ENCODE data around the gene CD209.

CD209 gene

DNA sequence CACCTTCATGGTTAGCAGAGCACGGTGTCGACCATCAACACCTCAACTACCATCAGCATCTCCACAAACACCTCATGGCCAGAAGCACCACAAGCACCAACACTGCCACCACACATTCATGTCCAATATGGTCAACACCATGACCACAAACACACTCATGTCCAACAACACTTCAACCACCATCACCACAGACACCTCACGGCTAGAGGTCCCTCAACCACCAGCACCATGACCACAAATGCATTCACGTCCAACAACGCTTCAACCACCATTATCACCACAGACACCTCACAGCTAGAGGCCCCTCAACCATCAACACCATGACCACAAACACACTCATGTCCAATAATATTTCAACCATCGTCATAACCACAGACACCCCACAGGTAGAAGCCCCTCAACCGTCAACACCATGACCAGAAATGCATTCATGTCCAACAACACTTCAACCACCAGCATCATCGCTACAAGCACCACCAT lies 56.5 kb downstream of the CD209 start:
- Histone ChIP-seq H3K4me2 (ENCODE audit: insufficient read depth, low read length) (no peak overlapping the region), H3K9ac (ENCODE audit: low read depth, low read length) (no peak overlapping the region), H2AFZ (ENCODE audit: low read depth, low read length) (no peak overlapping the region), H3K27me3 (ENCODE audit: insufficient read depth, low read length, poor library complexity) (no peaks in the 10 kb centered on the region), H3K36me3 (ENCODE audit: insufficient read depth, low read length) (no peaks in the 10 kb centered on the region), H3K9me3 (ENCODE audit: insufficient read depth, low read length, severe bottlenecking) (no peaks in the 10 kb centered on the region), H3K4me1 (ENCODE audit: insufficient read depth, low read length) (no peaks in the 10 kb centered on the region), H3K4me3 (ENCODE audit: low read depth in 1 of 2, low read length in 2 of 2) (no peak overlapping the region), H3K79me2 (ENCODE audit: insufficient read depth, low read length) (no peaks in the 10 kb centered on the region), H4K20me1 (ENCODE audit: insufficient read depth, low read length) (peaks cover 3% of the 10 kb centered on the region; the same call in 1 of the 2 replicates), H3K27ac (ENCODE audit: low read length) (no peak overlapping the region)
- TF ChIP-seq, protein P1, sequence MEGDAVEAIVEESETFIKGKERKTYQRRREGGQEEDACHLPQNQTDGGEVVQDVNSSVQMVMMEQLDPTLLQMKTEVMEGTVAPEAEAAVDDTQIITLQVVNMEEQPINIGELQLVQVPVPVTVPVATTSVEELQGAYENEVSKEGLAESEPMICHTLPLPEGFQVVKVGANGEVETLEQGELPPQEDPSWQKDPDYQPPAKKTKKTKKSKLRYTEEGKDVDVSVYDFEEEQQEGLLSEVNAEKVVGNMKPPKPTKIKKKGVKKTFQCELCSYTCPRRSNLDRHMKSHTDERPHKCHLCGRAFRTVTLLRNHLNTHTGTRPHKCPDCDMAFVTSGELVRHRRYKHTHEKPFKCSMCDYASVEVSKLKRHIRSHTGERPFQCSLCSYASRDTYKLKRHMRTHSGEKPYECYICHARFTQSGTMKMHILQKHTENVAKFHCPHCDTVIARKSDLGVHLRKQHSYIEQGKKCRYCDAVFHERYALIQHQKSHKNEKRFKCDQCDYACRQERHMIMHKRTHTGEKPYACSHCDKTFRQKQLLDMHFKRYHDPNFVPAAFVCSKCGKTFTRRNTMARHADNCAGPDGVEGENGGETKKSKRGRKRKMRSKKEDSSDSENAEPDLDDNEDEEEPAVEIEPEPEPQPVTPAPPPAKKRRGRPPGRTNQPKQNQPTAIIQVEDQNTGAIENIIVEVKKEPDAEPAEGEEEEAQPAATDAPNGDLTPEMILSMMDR (IDR thresholded peaks at IDR 0.05; ENCODE audit: borderline replicate concordance, extremely low read depth, low read length, poor library complexity, severe bottlenecking) = no peak
- no peak for TF ChIP-seq EZH2 (IDR thresholded peaks at IDR 0.05; ENCODE audit: borderline replicate concordance, low read depth, low read length, severe bottlenecking)
- DNase-seq (no peak), ATAC-seq (ENCODE audit: insufficient read depth, low read depth) (no peak)
